Measurements from ENCODE around the gene SMYD3. TPM values are rescaled to one million over a fixed set of nuclear protein-coding genes. Genes with fewer than 3 reads are reported as not detected.

SMYD3 gene
- polyA plus RNA-seq, 1 donor from 2014 or later, result 48.6 TPM

- Histone ChIP-seq H2AFZ (ENCODE audit: low read depth, low read length) (no peak overlapping the region), H3K79me2 (replicated peaks; ENCODE audit: insufficient read depth, low read length) (no peaks in the 10 kb centered on the region), H3K36me3 (ENCODE audit: insufficient read depth, low read length) (no peaks in the 10 kb centered on the region), H3K27ac (ENCODE audit: low read length) (no peak overlapping the region), H3K9me3 (ENCODE audit: low read length) (no peaks in the 10 kb centered on the region), H3F3A (ENCODE audit: insufficient read depth, low read length, poor library complexity, severe bottlenecking) (no peaks in the 10 kb centered on the region), H3K9me2 (ENCODE audit: insufficient read depth, low read length) (no peaks in the 10 kb centered on the region), H3K4me2 (ENCODE audit: low read length) (no peak overlapping the region), H3K27me3 (ENCODE audit: insufficient read depth, low read depth, low read length) (no peaks in the 10 kb centered on the region), H3K4me3 (ENCODE audit: low read length) (no peak overlapping the region), H3K9ac (ENCODE audit: low read length) (no peak overlapping the region), H4K20me1 (ENCODE audit: insufficient read depth) (no peaks in the 10 kb centered on the region)
- TF ChIP-seq EP300 (conservative IDR thresholded peaks at IDR 0.05; ENCODE audit: poor library complexity, severe bottlenecking), result no peak
- no peak for TF ChIP-seq EZH2 (IDR thresholded peaks at IDR 0.05; ENCODE audit: borderline replicate concordance, insufficient read depth, low read length, poor library complexity, severe bottlenecking)
- TF ChIP-seq REST (IDR thresholded peaks at IDR 0.05; ENCODE audit: borderline replicate concordance), result no peak
- no peak for TF ChIP-seq TAF1 (IDR thresholded peaks at IDR 0.05; ENCODE audit: low read depth)
- TF ChIP-seq CTCF (IDR thresholded peaks at IDR 0.05; ENCODE audit: poor library complexity, severe bottlenecking), result no peak
- no peak for TF ChIP-seq MXI1 (conservative IDR thresholded peaks at IDR 0.05; ENCODE audit: poor library complexity, severe bottlenecking)
- no peak for TF ChIP-seq POLR2AphosphoS5 (IDR thresholded peaks at IDR 0.05)
- TF ChIP-seq RAD21 (conservative IDR thresholded peaks at IDR 0.05), result no peak
- no peak for TF ChIP-seq SMC3 (conservative IDR thresholded peaks at IDR 0.05; ENCODE audit: poor library complexity)
Observed at GRCh38 chr1:246281639-246282038, 225.4 kb downstream of the SMYD3 start.

GRCh38 chr1:246281195-246281594 is 225.9 kb downstream of the SMYD3 start:
- no peak overlapping the region for H3K27ac ChIP-seq (ENCODE audit: low read length)
- no peaks in the 10 kb centered on the region for H4K20me1 ChIP-seq (ENCODE audit: insufficient read depth)
- no peaks in the 10 kb centered on the region for H3K79me2 ChIP-seq (replicated peaks; ENCODE audit: insufficient read depth, low read length)
- H3K9me3 ChIP-seq (ENCODE audit: low read length), result no peaks in the 10 kb centered on the region
- no peak overlapping the region for H3K4me3 ChIP-seq (ENCODE audit: low read length)
- no peak overlapping the region for H3K4me2 ChIP-seq (ENCODE audit: low read length)
- H3K9me2 ChIP-seq (ENCODE audit: insufficient read depth, low read length), result no peaks in the 10 kb centered on the region
- no peak overlapping the region for H2AFZ ChIP-seq (ENCODE audit: low read depth, low read length)
- TF ChIP-seq EZH2 (IDR thresholded peaks at IDR 0.05; ENCODE audit: borderline replicate concordance, insufficient read depth, low read length, poor library complexity, severe bottlenecking), result no peak
- no peak for TF ChIP-seq EP300 (conservative IDR thresholded peaks at IDR 0.05; ENCODE audit: poor library complexity, severe bottlenecking)
- TF ChIP-seq POLR2AphosphoS5 (IDR thresholded peaks at IDR 0.05), result no peak
- no peak for TF ChIP-seq CTCF (IDR thresholded peaks at IDR 0.05; ENCODE audit: poor library complexity, severe bottlenecking)
- TF ChIP-seq MXI1 (conservative IDR thresholded peaks at IDR 0.05; ENCODE audit: poor library complexity, severe bottlenecking), result no peak
- no peak for TF ChIP-seq REST (IDR thresholded peaks at IDR 0.05; ENCODE audit: borderline replicate concordance)
- no peak for TF ChIP-seq SMC3 (conservative IDR thresholded peaks at IDR 0.05; ENCODE audit: poor library complexity)
- no peak for TF ChIP-seq RAD21 (conservative IDR thresholded peaks at IDR 0.05)
- no peak for TF ChIP-seq TAF1 (IDR thresholded peaks at IDR 0.05; ENCODE audit: low read depth)
- no peaks in the 10 kb centered on the region for H3F3A ChIP-seq (ENCODE audit: insufficient read depth, low read length, poor library complexity, severe bottlenecking)
- no peaks in the 10 kb centered on the region for H3K27me3 ChIP-seq (ENCODE audit: insufficient read depth, low read depth, low read length)
- H3K9ac ChIP-seq (ENCODE audit: low read length), result no peak overlapping the region
- H3K36me3 ChIP-seq (ENCODE audit: insufficient read depth, low read length), result no peaks in the 10 kb centered on the region

All from neural cell (in vitro differentiated cells).